AG04449 (cell line): ENCODE measurements around the gene FUOM.

Experiments
- CTCF ChIA-PET: fragments of 350-600 bp; formaldehyde crosslinking; extraction: SDS; loops from one replicate; lab custom pipeline; 2021; ENCODE audit warnings: antibody characterized with exemption; lab: Yijun Ruan, JAX
- POLR2A ChIA-PET: fragments of 400-600, 350-600 bp; formaldehyde crosslinking; extraction: SDS; loops from one replicate; lab custom pipeline; 2020; ENCODE audit warnings: antibody characterized with exemption, inconsistent platforms; lab: Yijun Ruan, JAX
- DNase-seq: peaks from one replicate; pipeline ENCODE4 v3.0.0-alpha.2; 2010; ENCODE audit warnings: low read depth, low spot score
- H3K4me3 ChIP-seq: 2 replicates; pipeline ENCODE4 v1.5.1; 2011; ENCODE audit warnings: low read depth, mild to moderate bottlenecking, control low read depth, low read length
- CTCF ChIP-seq: IDR thresholded peaks from one replicate; pipeline ENCODE4 v1.5.1; 2011; ENCODE audit warnings: mild to moderate bottlenecking, moderate library complexity, low read length, control low read depth, inconsistent platforms; ENCODE audit not compliant: insufficient read depth; ENCODE audit errors: missing control alignments

Gene FUOM

DNA sequence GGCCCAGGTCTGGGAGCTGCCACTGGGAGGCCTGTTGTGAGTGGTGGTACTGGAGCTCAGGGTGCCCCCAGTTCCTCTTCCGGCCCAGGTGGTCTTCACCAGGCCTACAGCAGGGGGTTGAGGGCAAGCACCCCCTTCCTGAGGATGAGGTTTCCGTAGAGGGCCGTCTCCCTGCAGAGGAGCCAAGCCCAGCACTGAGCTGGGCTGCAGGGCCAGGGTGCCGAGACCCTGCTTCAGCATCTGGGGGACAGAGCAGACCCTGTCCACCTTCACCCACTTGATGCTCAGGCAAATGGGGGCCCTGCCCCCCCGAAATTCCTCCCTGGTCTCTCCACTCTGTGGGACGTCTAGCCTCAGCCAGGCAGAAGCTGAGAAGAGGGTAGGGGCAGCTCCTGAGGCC lies 2.6 kb downstream of the FUOM start:
- ChIA-PET CTCF (interaction anchor here (1.2 to 4.5 kb wide), 2 partner anchors 23 to 26 kb away, joined by 3 to 25 read pairs; partner anchors contain the start of gene PAOX), POLR2A (no interaction called here)
- DNase-seq, result no peak
- no peak for TF ChIP-seq CTCF
- no peak overlapping the region for H3K4me3 ChIP-seq

GRCh38 chr10:133354672-133355240 lies 3.1 kb downstream of the FUOM start:
- DNase-seq, result no peak
- H3K4me3 ChIP-seq, result no peak overlapping the region
- CTCF ChIA-PET, result interaction anchor here (1.2 to 4.5 kb wide), 2 partner anchors 24 to 25 kb away, joined by 3 to 25 read pairs; partner anchors contain the start of gene PAOX
- no peak for TF ChIP-seq CTCF
- POLR2A ChIA-PET, result no interaction called here

- ChIA-PET CTCF (interaction anchor here (1.9 to 4.5 kb wide), 2 partner anchors 24 to 25 kb away, joined by 11 to 25 read pairs; no protein-coding TSS in a partner anchor), POLR2A (no interaction called here)
- no peak for TF ChIP-seq CTCF
- DNase-seq, result no peak
- H3K4me3 ChIP-seq, result no peak overlapping the region
Observed at GRCh38 chr10:133353988-133354605, 3.7 kb downstream of the FUOM start.

DNA sequence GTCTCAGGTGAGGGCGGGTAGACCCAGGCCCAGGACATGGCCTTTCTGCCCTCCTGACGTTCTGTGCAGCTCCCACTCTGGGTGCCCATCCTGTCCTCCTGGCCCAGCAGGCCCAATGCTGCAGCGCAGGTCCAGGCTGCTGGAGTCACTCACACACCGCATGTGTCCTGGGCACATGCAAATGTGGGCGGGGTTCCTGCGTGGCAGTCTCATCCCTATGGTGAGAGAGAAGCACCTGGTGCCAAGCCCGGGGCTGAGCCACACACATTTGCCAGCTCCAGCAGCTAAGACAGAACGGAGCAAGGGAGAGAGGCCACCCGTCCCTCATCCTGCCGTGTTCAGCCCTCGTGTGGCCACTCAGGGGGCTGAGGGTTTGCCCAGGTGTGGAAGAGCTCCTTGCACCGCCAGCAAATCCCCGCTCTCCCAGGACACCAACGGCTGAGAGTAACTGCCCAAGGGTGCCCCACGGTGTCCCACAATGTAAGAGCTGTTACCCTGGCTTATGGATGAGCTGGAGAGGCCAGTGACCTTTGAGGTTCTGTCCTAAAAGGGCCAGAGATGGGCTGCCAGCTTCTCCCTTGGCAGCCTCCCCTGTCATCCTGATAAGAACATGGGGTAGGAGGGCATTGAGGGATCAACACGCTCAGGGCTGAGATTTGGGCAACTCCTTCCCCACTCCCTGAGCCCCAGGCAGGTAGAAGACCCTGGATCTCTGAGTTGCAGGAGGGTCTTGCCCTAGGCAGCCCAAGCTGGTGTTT lies 4.4 kb downstream of the FUOM start:
- no peak overlapping the region for H3K4me3 ChIP-seq
- ChIA-PET POLR2A (no interaction called here), CTCF (interaction anchor here (1.9 kb wide), 1 partner anchor 24 kb away, joined by 11 read pairs; no protein-coding TSS in a partner anchor)
- no peak for DNase-seq
- no peak for TF ChIP-seq CTCF

GRCh38 chr10:133351408-133352318 lies 6.2 kb downstream of the FUOM start:
- CTCF ChIA-PET, result interaction anchor here (1.3 to 1.9 kb wide), 2 partner anchors 22 to 23 kb away, joined by 3 to 11 read pairs; no protein-coding TSS in a partner anchor
- POLR2A ChIA-PET, result interaction anchor here (1.4 kb wide), 1 partner anchor 22 kb away, joined by 4 read pairs; no protein-coding TSS in a partner anchor
- H3K4me3 ChIP-seq, result no peak overlapping the region
- TF ChIP-seq CTCF, result no peak
- DNase-seq, result no peak
